DOHH2 (cell line): ENCODE results near the gene SMIM5.

Source experiments
- H3F3A ChIP-seq: fragments of 200-600 bp; sonication (generic), shearing (Covaris generic); 2 replicates; pipeline ENCODE4 v1.6.0; 2016; ENCODE audit warnings: antibody characterized with exemption, mild to moderate bottlenecking; ENCODE audit not compliant: control insufficient read depth, insufficient read depth
- H3K27ac ChIP-seq: fragments of 200-600 bp; sonication (generic); 2 replicates; pipeline ENCODE4 v1.5.1; 2014; ENCODE audit warnings: low read depth, mild to moderate bottlenecking, low read length, moderate library complexity
- H3K27me3 ChIP-seq: fragments of 200-600 bp; sonication (generic); 2 replicates; pipeline ENCODE4 v1.6.1; 2014; ENCODE audit warnings: mild to moderate bottlenecking, low read length, mixed read lengths; ENCODE audit not compliant: control insufficient read depth
- H3K36me3 ChIP-seq: fragments of 200-600 bp; sonication (generic); 2 replicates; pipeline ENCODE4 v1.6.1; 2014; ENCODE audit warnings: mild to moderate bottlenecking, low read length, moderate library complexity, mixed read lengths; ENCODE audit not compliant: control insufficient read depth
- H3K4me1 ChIP-seq: fragments of 200-600 bp; sonication (generic); 2 replicates; pipeline ENCODE4 v1.6.1; 2014; ENCODE audit warnings: mild to moderate bottlenecking, low read length, mixed read lengths; ENCODE audit not compliant: control insufficient read depth
- H3K4me2 ChIP-seq: fragments of 200-600 bp; sonication (generic); 2 replicates; pipeline ENCODE4 v1.6.0; 2014; ENCODE audit warnings: mild to moderate bottlenecking, low read length, moderate library complexity
- H3K4me3 ChIP-seq: fragments of 200-600 bp; sonication (generic); 2 replicates; pipeline ENCODE4 v1.5.1; 2014; ENCODE audit warnings: mild to moderate bottlenecking, low read length, mixed read lengths
- H3K79me2 ChIP-seq: fragments of 200-600 bp; sonication (generic); 2 replicates; pipeline ENCODE4 v1.6.1; 2014; ENCODE audit warnings: mild to moderate bottlenecking, low read length, mixed read lengths; ENCODE audit not compliant: control insufficient read depth
- H3K9me2 ChIP-seq: fragments of 200-600 bp; sonication (generic); replicated peaks from 2 replicates; pipeline ENCODE4 v1.6.1; 2014; ENCODE audit warnings: mild to moderate bottlenecking, low read length, mixed read lengths; ENCODE audit not compliant: control insufficient read depth
- H3K9me3 ChIP-seq: fragments of 200-600 bp; sonication (generic); 2 replicates; pipeline ENCODE4 v1.6.1; 2014; ENCODE audit warnings: antibody characterized with exemption, low read length, mixed read lengths; ENCODE audit not compliant: control insufficient read depth, insufficient read depth
- H4K20me1 ChIP-seq: fragments of 200-600 bp; sonication (generic); 2 replicates; pipeline ENCODE4 v1.6.0; 2014; ENCODE audit warnings: low read depth, mild to moderate bottlenecking, antibody characterized with exemption, low read length, moderate library complexity; ENCODE audit not compliant: control insufficient read depth, insufficient read depth
- EZH2phosphoT487 ChIP-seq: fragments of 200-600 bp; sonication (generic); IDR thresholded peaks from 2 replicates; pipeline ENCODE4 v1.6.1; 2017; ENCODE audit warnings: borderline replicate concordance, mild to moderate bottlenecking, antibody characterized with exemption, low read length, moderate library complexity, mixed read lengths
- TF ChIP-seq, protein P1 (sequence below): fragments of 200-600 bp; sonication (generic); IDR thresholded peaks from one replicate; pipeline ENCODE4 v1.5.1; 2014; ENCODE audit warnings: antibody characterized with exemption, mild to moderate bottlenecking, low read depth, low read length; ENCODE audit not compliant: poor library complexity, severe bottlenecking

Gene SMIM5

GRCh38 chr17:75629157-75629556 is 4.1 kb upstream of the SMIM5 start:
- Histone ChIP-seq H3K4me3 (no peak overlapping the region), H4K20me1 (no peaks in the 10 kb centered on the region), H3F3A (no peaks in the 10 kb centered on the region), H3K27me3 (no peaks in the 10 kb centered on the region), H3K79me2 (no peaks in the 10 kb centered on the region; the same call in 1 of the 2 replicates), H3K27ac (no peak overlapping the region), H3K9me3 (no peaks in the 10 kb centered on the region), H3K4me1 (peaks cover 32% of the 10 kb centered on the region), H3K4me2 (no peak overlapping the region), H3K36me3 (peaks cover 61% of the 10 kb centered on the region), H3K9me2 (no peaks in the 10 kb centered on the region)
- TF ChIP-seq, protein P1, sequence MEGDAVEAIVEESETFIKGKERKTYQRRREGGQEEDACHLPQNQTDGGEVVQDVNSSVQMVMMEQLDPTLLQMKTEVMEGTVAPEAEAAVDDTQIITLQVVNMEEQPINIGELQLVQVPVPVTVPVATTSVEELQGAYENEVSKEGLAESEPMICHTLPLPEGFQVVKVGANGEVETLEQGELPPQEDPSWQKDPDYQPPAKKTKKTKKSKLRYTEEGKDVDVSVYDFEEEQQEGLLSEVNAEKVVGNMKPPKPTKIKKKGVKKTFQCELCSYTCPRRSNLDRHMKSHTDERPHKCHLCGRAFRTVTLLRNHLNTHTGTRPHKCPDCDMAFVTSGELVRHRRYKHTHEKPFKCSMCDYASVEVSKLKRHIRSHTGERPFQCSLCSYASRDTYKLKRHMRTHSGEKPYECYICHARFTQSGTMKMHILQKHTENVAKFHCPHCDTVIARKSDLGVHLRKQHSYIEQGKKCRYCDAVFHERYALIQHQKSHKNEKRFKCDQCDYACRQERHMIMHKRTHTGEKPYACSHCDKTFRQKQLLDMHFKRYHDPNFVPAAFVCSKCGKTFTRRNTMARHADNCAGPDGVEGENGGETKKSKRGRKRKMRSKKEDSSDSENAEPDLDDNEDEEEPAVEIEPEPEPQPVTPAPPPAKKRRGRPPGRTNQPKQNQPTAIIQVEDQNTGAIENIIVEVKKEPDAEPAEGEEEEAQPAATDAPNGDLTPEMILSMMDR: no peak
- no peak for TF ChIP-seq EZH2phosphoT487

GRCh38 chr17:75630071-75630917 is 2.9 kb upstream of the SMIM5 start:
- H3K27ac ChIP-seq: no peak overlapping the region
- H3K79me2 ChIP-seq: no peaks in the 10 kb centered on the region; the same call in 1 of the 2 replicates
- H3F3A ChIP-seq: no peaks in the 10 kb centered on the region
- no peaks in the 10 kb centered on the region for H3K9me3 ChIP-seq
- H3K4me2 ChIP-seq: no peak overlapping the region
- no peaks in the 10 kb centered on the region for H4K20me1 ChIP-seq
- no peak overlapping the region for H3K4me3 ChIP-seq
- TF ChIP-seq, protein P1: no peak
- no peak for TF ChIP-seq EZH2phosphoT487
- H3K27me3 ChIP-seq: no peaks in the 10 kb centered on the region
- peaks cover 37% of the 10 kb centered on the region for H3K4me1 ChIP-seq
- peaks cover 61% of the 10 kb centered on the region for H3K36me3 ChIP-seq
- no peaks in the 10 kb centered on the region for H3K9me2 ChIP-seq

GRCh38 chr17:75631353-75631752 is 1.9 kb upstream of the SMIM5 start:
- peaks cover 32% of the 10 kb centered on the region for H3K4me1 ChIP-seq
- peaks cover 57% of the 10 kb centered on the region for H3K36me3 ChIP-seq

More at GRCh38 chr17:75631353-75631752, 1.9 kb upstream of the SMIM5 start:
- Histone ChIP-seq H3K4me2 (no peak overlapping the region), H3K27me3 (no peaks in the 10 kb centered on the region), H3F3A (no peaks in the 10 kb centered on the region), H3K9me2 (no peaks in the 10 kb centered on the region), H3K27ac (no peak overlapping the region), H3K79me2 (no peaks in the 10 kb centered on the region; the same call in 1 of the 2 replicates), H3K9me3 (no peaks in the 10 kb centered on the region), H4K20me1 (no peaks in the 10 kb centered on the region), H3K4me3 (no peak overlapping the region)
- no peak for TF ChIP-seq EZH2phosphoT487
- TF ChIP-seq, protein P1: no peak
